ENCODE results near the gene TAGLN2.

The TAGLN2 gene

GRCh38 chr1:159868766-159869165 is 56.5 kb downstream of the TAGLN2 start:
- in situ Hi-C loops (cut with HindIII; ENCODE audit: low pct_ligation_motif_present, low pct_unique_long_range_greater_than_20kb, low sequenced_read_pairs): no loop called here
- DNase-seq: no peak

Measured in ACHN (cell line).